HepG2 (cell line): ENCODE results near the gene TRERF1. TPM values are rescaled to one million over a fixed set of nuclear protein-coding genes. Genes with fewer than 3 reads are reported as not detected.

ENCODE experiments used
- ATAC-seq: fragments of 200-7000 bp; cut with Tn5 transposase; 3 replicates; pipeline ENCODE4 v1.9.1; 2020; ENCODE audit warnings: mild to moderate bottlenecking, moderate library complexity
- BruUV-seq: library from RNA; stranded (reverse); fragments of 400-500 nt; replicated peaks from 2 replicates; lab custom pipeline; 2021; lab: Mats Ljungman, UMichigan
- CTCF ChIA-PET: fragments of 300-600 bp; formaldehyde crosslinking; extraction: SDS; loops from one replicate; lab custom pipeline; 2021; ENCODE audit warnings: low total read pairs, inconsistent platforms, low intra/inter-chr PET ratio; lab: Yijun Ruan, JAX
- POLR2A ChIA-PET: fragments of 350-600 bp; sonication (Branson Sonifier 250); formaldehyde crosslinking; loops from one replicate; lab custom pipeline; 2020; ENCODE audit warnings: antibody characterized with exemption, inconsistent platforms; lab: Yijun Ruan, JAX
- DNase-seq: peaks from one replicate; pipeline ENCODE4 v3.0.0-alpha.2; 2015; ENCODE audit warnings: low spot score
- FAIRE-seq: peaks from 3 replicates; lab custom pipeline; 2011; peaks lifted over from hg19 to GRCh38; lab: Jason Lieb, UNC
- H2AFZ ChIP-seq: one replicate; pipeline ENCODE4 v1.6.1; 2011; ENCODE audit warnings: low read length, inconsistent platforms
- H3K27ac ChIP-seq: fragments of 300-600 bp; 3 replicates; pipeline ENCODE4 v1.8.0; 2011; ENCODE audit warnings: mixed run types, mild to moderate bottlenecking, mixed read lengths, low read length, inconsistent platforms; ENCODE audit not compliant: insufficient read depth; ENCODE audit errors: extremely low read length
- H3K27me3 ChIP-seq, 2 experiments: fragments of 200-600 bp in 1 of 2; 2 replicates in 1 of 2; 3 replicates in 1 of 2; pipeline versions ENCODE4 v1.6.0 to v1.8.0; 2011; ENCODE audit warnings: low read length in 2 of 2, mild to moderate bottlenecking in 2 of 2, moderate library complexity in 2 of 2, inconsistent platforms in 1 of 2; ENCODE audit not compliant: insufficient read depth in 2 of 2, control insufficient read depth in 1 of 2
- H3K36me3 ChIP-seq, 2 experiments: fragments of 200-600 bp in 1 of 2; replicated peaks in 1 of 2; 2 replicates in 1 of 2; 3 replicates in 1 of 2; pipeline versions ENCODE4 v1.5.1 to v1.8.0; 2011; ENCODE audit warnings: low read length in 2 of 2, inconsistent platforms in 1 of 2; ENCODE audit not compliant: insufficient read depth in 2 of 2, control insufficient read depth in 1 of 2
- H3K4me1 ChIP-seq: 2 replicates; pipeline ENCODE4 v1.5.1; 2012; ENCODE audit warnings: low read length, inconsistent platforms; ENCODE audit not compliant: insufficient read depth
- H3K4me2 ChIP-seq: 2 replicates; pipeline ENCODE4 v1.6.0; 2011; ENCODE audit warnings: low read depth, low read length, inconsistent platforms
- H3K4me3 ChIP-seq, 3 experiments: fragments of 200-600 bp in 1 of 3; sonication (generic), shearing (Covaris generic) in 1 of 3; replicated peaks in 1 of 3; 2 replicates each; pipeline ENCODE4 v1.5.1; 2011 to 2016; ENCODE audit warnings: low read length in 3 of 3, inconsistent platforms in 2 of 3, low read depth in 2 of 3, mild to moderate bottlenecking in 2 of 3, control low read depth in 1 of 3, mixed read lengths in 1 of 3; ENCODE audit not compliant: insufficient read depth in 1 of 3
- H3K79me2 ChIP-seq: one replicate; pipeline ENCODE4 v1.6.1; 2011; ENCODE audit warnings: low read length, inconsistent platforms; ENCODE audit not compliant: insufficient read depth
- H3K9ac ChIP-seq: 2 replicates; pipeline ENCODE4 v1.6.0; 2011; ENCODE audit warnings: mild to moderate bottlenecking, low read depth, low read length, inconsistent platforms; ENCODE audit not compliant: insufficient read depth
- H3K9me3 ChIP-seq: 2 replicates; pipeline ENCODE4 v1.5.1; 2012; ENCODE audit warnings: mild to moderate bottlenecking, low read length
- H4K20me1 ChIP-seq: 2 replicates; pipeline ENCODE4 v1.6.0; 2011; ENCODE audit warnings: inconsistent platforms, mild to moderate bottlenecking, low read length, moderate library complexity; ENCODE audit not compliant: insufficient read depth
- CBX2 ChIP-seq, 2 experiments: fragments of 200-600 bp in 1 of 2; sonication (generic); formaldehyde crosslinking in 1 of 2; IDR thresholded peaks; 2 replicates each; pipeline versions ENCODE4 v1.7.0 to v1.8.1; 2018 to 2022; ENCODE audit warnings: low read depth in 2 of 2, low read length in 1 of 2, mild to moderate bottlenecking in 1 of 2, missing genetic modification reagents in 1 of 2
- NFKB2 ChIP-seq: sonication (generic); formaldehyde crosslinking; IDR thresholded peaks from 2 replicates; pipeline ENCODE4 v1.4.0; 2020; ENCODE audit warnings: missing genetic modification reagents, borderline replicate concordance
- ZNF138 ChIP-seq: sonication (generic); formaldehyde crosslinking; IDR thresholded peaks from 2 replicates; pipeline ENCODE4 v1.5.0; 2020; ENCODE audit warnings: mild to moderate bottlenecking, low read depth, missing genetic modification reagents
- ZNF260 ChIP-seq: sonication (generic); formaldehyde crosslinking; IDR thresholded peaks from 2 replicates; pipeline ENCODE4 v1.4.0; 2020; ENCODE audit warnings: missing genetic modification reagents, low read depth, mild to moderate bottlenecking, borderline replicate concordance
- ZNF563 ChIP-seq: sonication (generic); formaldehyde crosslinking; IDR thresholded peaks from 2 replicates; pipeline ENCODE4 v1.8.0; 2022; ENCODE audit warnings: mild to moderate bottlenecking, moderate library complexity, missing genetic modification reagents
- ZNF790 ChIP-seq: sonication (generic); formaldehyde crosslinking; IDR thresholded peaks from 2 replicates; pipeline ENCODE4 v1.8.0; 2022; ENCODE audit warnings: missing genetic modification reagents, mild to moderate bottlenecking, borderline replicate concordance
- in situ Hi-C: cut with HindIII; loops from 2 replicates; pipeline ENCODE4 v1.10.0; 2017; ENCODE audit warnings: low pct_unique_long_range_greater_than_20kb; ENCODE audit not compliant: extremely low pct_ligation_motif_present
- intact Hi-C: fragments of 100-400 bp; cut with micrococcal nuclease; formaldehyde crosslinking; loops from one replicate; pipeline ENCODE4 v1.10.0; 2022; ENCODE audit not compliant: unreplicated experiment
- polyA plus RNA-seq, 8 experiments: library from polyadenylated mRNA; depleted of rRNA in 3 of 8; stranded (reverse) in 7 of 8; unstranded in 1 of 8; fragments of >200 nt; fragmentation: Illumina TruSeq in 4 of 8; extraction: Trizol in 4 of 8; gene quantifications; 2 replicates each; pipeline versions ENCODE4 v1.2.1 to v1.2.3, GENCODE V29; 2011 to 2016; ENCODE audit warnings: low read depth in 4 of 8, missing spikeins in 1 of 8, mixed read lengths in 1 of 8; ENCODE audit not compliant: insufficient read depth in 1 of 8
- total RNA-seq, 5 experiments: library from RNA; depleted of rRNA; stranded (reverse); fragments of >200 nt; fragmentation: Illumina TruSeq; extraction: Trizol; gene quantifications; 2 replicates each; pipeline ENCODE4 v1.2.3, GENCODE V29; 2016; ENCODE audit warnings: low read depth in 1 of 5
- TF ChIP-seq, protein P1 (sequence below): sonication (generic); formaldehyde crosslinking; IDR thresholded peaks from 2 replicates; pipeline ENCODE4 v1.4.0; 2020; ENCODE audit warnings: missing genetic modification reagents, borderline replicate concordance

The TRERF1 gene
- total and polyA plus RNA-seq, 2 of the 13 experiments (the other 11 are each of a cell fraction or from before 2014, with no cell fraction given) = 0.02 TPM; not detected in 1

DNA sequence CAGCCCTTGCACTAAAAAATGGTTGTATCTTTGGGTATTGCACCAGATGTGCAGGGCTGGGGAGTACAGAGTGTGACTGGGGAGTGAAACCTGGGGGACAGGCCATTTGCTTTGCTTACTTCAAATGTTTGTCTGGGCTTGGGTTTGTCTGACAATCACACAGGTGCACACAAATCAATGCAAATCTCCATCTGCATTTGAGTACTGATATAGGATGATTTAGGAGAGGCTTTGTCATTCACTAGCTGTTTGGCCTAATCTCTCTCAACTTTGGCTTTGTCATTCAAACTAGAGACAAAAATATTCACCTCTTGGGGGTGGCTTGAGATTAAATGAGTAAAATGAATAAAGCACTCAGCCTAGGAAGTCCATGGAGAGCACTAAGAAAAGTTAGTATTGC lies 274.7 kb downstream of the TRERF1 start:
- BruUV-seq = no TSS peak
- Histone ChIP-seq H3K4me1 (no peaks in the 10 kb centered on the region), H3K36me3 (no peaks in the 10 kb centered on the region), H2AFZ (no peak overlapping the region), H3K9ac (no peak overlapping the region), H3K27ac (no peak overlapping the region), H4K20me1 (no peaks in the 10 kb centered on the region), H3K4me2 (no peak overlapping the region), H3K79me2 (no peaks in the 10 kb centered on the region), H3K9me3 (no peaks in the 10 kb centered on the region), H3K27me3 (0 out of 5 replicates have a peak, but pooled peaks cover 0 to 3% of the 10 kb centered on the region in 2 experiments), H3K4me3 (no peak overlapping the region)
- no peak for ATAC-seq
- ChIA-PET CTCF (interaction anchor here (1.2 to 1.9 kb wide), 2 partner anchors 10 to 102 kb away, joined by 3 to 4 read pairs; no protein-coding TSS in a partner anchor), POLR2A (no interaction called here)
- in situ Hi-C loops (no loop called here), intact Hi-C loops (no loop called here)
- FAIRE-seq = no peak
- no peak for DNase-seq
- TF ChIP-seq CBX2 (IDR thresholded peaks at IDR 0.05; ENCODE audit: low read depth, low read length) (no peak), CBX2 (CRISPR knock-in tag; IDR thresholded peaks at IDR 0.05; ENCODE audit: low read depth) (no peak), ZNF563 (CRISPR knock-in tag) (no peak), ZNF138 (CRISPR knock-in tag) (no peak), ZNF260 (no peak), ZNF790 (CRISPR knock-in tag) (no peak), NFKB2 (CRISPR knock-in tag) (no peak)
- TF ChIP-seq, protein P1, sequence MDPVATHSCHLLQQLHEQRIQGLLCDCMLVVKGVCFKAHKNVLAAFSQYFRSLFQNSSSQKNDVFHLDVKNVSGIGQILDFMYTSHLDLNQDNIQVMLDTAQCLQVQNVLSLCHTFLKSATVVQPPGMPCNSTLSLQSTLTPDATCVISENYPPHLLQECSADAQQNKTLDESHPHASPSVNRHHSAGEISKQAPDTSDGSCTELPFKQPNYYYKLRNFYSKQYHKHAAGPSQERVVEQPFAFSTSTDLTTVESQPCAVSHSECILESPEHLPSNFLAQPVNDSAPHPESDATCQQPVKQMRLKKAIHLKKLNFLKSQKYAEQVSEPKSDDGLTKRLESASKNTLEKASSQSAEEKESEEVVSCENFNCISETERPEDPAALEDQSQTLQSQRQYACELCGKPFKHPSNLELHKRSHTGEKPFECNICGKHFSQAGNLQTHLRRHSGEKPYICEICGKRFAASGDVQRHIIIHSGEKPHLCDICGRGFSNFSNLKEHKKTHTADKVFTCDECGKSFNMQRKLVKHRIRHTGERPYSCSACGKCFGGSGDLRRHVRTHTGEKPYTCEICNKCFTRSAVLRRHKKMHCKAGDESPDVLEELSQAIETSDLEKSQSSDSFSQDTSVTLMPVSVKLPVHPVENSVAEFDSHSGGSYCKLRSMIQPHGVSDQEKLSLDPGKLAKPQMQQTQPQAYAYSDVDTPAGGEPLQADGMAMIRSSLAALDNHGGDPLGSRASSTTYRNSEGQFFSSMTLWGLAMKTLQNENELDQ (CRISPR knock-in tag) = no peak
